GM20431 (cell line): ENCODE measurements around the gene PTPRN2.
"Not testable (repeated sequence)": the region's sequence is repeated elsewhere in the genome, so short reads cannot be mapped to it uniquely, and the experiment has no call there.

ENCODE experiments used
- in situ Hi-C: fragments of 300-500 bp; cut with MseI, MboI; formaldehyde crosslinking; loops from one replicate; pipeline ENCODE4 v1.15.0; 2020; ENCODE audit warnings: low sequenced_read_pairs; ENCODE audit not compliant: unreplicated experiment

The PTPRN2 gene

DNA sequence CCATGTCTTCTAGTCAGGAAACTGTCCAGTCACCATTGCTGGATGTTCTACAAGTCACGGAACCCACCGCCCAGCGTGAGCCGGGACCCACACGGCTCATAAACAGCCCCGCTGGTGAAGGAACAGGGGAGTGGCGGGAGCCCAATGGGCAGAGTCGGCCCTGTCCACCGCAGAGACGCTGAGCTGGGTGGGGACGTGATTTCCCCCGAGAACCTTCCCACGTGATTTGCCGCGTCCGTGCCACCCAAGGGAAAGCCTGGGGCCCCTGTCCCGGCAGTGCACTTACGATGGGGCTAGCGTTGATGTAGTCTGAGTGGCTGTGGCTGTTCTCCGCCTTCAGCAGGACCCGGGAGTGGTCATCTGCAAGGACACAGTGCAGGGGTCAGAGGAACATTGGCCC, 983.9 kb downstream of the PTPRN2 start:
- in situ Hi-C loops = no loop called here

- in situ Hi-C loops = no loop called here
These were observed 984.6 kb downstream of the PTPRN2 start for GRCh38 chr7:157603005-157603404.

DNA sequence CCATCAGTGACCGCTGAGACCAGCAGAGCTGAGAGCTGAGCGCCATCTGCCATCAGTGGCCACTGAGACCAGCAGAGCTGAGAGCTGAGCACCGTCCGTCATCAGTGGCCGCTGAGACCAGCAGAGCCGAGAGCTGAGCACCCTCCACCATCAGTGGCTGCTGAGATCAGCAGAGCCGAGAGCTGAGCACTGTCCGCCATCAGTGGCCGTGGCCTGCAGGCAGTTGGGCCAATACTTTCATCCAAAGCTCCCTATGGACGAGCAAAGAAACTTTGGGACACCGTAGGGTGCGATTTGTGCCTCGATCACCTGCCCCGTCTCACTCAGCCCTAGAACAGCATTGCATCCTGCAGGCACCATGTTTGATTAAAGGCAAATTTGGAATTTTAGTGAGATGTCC, 985.0 kb downstream of the PTPRN2 start:
- in situ Hi-C loops = no loop called here

GRCh38 chr7:157602156-157602555, 985.5 kb downstream of the PTPRN2 start:
- in situ Hi-C loops = no loop called here

- in situ Hi-C loops = no loop called here
These were observed 986.1 kb downstream of the PTPRN2 start for GRCh38 chr7:157601530-157601929.

- in situ Hi-C loops = no loop called here
These were observed 988.1 kb downstream of the PTPRN2 start for GRCh38 chr7:157599491-157599890.

- in situ Hi-C loops = no loop called here
These were observed 990.1 kb downstream of the PTPRN2 start for GRCh38 chr7:157597562-157597961.

- in situ Hi-C loops = no loop called here
These were observed 990.7 kb downstream of the PTPRN2 start for GRCh38 chr7:157596881-157597280.

GRCh38 chr7:157596471-157596870, 991.2 kb downstream of the PTPRN2 start:
- in situ Hi-C loops = no loop called here

DNA sequence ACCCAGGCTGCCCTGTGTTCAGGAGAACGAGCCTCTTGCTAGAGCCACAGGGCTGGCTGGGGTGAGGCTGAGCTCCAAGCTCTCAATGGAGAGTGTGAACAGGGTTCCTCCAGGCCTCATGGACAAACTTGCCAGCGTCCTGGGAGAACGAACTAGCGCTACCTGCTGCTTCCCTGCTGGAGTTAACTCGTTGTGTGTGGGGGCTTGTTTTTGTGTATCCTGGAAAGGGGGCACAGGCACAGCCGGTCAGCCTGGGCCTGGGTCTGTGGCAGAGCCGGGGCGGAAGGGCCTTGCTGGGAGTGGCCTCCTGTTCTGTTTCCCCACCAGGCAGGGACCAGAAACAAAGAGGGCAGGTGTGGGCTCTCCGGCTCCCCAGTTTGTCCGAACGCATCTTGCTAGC, 991.6 kb downstream of the PTPRN2 start:
- in situ Hi-C loops = no loop called here

- in situ Hi-C loops = no loop called here
These were observed 992.4 kb downstream of the PTPRN2 start for GRCh38 chr7:157595086-157595855.

- in situ Hi-C loops = no loop called here
These were observed 993.3 kb downstream of the PTPRN2 start for GRCh38 chr7:157594306-157594705.

DNA sequence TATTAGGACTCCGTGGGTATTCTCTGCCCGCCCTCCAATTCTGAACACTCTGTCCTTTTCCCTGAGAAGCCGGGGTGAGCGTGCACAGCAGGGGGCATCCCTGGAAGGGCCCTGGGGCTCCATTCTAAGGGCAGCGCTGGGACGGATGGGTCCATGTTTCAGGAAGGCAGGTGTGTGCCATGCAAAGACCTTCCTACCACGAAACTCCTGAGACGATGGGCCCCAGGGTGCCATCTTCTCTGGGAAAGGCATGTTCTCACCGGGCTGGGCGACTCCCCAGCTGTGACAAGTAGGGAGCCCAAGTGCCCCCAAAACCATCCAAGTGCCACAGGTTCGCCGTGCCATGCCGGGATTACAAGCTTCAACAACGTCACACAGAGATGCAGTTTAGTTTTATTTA, 994.1 kb downstream of the PTPRN2 start:
- in situ Hi-C loops = no loop called here

DNA sequence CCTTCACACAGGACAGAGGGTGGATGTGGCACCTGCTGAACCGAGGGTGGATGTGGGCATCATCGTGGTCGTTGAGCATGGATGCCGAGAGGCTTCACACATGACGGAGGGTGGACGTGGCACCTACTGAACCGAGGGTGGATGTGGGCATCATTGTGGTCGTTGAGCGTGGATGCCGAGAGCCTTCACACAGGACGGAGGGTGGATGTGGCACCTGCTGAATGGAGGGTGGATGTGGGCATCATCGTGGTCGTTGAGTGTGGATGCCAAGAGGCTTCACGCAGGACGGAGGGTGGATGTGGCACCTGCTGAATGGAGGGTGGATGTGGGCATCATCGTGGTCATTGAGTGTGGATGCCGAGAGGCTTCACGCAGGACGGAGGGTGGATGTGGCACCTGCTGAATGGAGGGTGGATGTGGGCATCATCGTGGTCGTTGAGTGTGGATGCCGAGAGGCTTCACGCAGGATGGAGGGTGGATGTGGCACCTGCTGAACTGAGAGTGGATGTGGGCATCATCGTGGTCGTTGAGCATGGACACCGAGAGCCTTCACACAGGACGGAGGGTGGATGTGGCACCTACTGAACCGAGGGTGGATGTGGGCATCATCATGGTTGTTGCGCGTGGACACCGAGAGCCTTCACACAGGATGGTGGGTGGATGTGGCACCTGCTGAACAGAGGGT, 994.8 kb downstream of the PTPRN2 start:
- in situ Hi-C loops = not testable (repeated sequence)

- in situ Hi-C loops = no loop called here
These were observed 997.1 kb downstream of the PTPRN2 start for GRCh38 chr7:157590526-157590925.

GRCh38 chr7:157589680-157590079, 997.9 kb downstream of the PTPRN2 start:
- in situ Hi-C loops = no loop called here

DNA sequence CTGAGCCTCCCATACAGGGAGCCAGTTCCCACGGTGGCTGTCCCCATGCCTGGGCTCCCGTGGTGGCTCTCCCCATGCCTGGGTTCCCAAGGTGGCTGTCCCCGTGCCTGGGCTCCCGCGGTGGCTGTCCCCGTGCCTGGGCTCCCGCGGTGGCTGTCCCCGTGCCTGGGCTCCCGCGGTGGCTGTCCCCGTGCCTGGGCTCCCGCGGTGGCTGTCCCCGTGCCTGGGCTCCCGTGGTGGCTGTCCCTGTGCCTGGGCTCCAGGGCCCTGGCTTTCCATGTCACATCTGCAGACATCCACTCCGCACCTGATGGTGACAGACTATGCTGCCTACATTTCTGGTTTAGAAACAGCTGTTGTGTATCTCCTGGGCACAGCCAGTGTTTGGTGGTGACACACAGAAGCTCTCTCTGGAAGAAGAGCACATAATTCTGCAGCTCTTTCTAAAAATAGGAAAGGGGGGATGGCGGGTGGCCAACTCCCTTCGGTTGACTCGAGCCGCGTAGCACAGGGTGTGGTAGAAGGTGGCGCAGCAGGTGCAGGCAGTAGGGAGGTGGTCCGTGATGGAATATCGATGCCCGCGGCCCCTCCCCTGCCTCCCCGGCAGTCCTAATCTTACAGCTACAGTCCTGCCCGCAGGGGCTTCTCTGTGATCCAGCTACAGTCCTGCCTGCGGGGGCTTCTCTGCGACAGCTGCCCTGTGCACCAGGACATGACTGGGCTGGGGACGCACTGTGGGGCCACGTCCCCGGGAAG, 999.6 kb downstream of the PTPRN2 start:
- in situ Hi-C loops = no loop called here

- in situ Hi-C loops = no loop called here
These were observed 1000.4 kb downstream of the PTPRN2 start for GRCh38 chr7:157587051-157587804.

DNA sequence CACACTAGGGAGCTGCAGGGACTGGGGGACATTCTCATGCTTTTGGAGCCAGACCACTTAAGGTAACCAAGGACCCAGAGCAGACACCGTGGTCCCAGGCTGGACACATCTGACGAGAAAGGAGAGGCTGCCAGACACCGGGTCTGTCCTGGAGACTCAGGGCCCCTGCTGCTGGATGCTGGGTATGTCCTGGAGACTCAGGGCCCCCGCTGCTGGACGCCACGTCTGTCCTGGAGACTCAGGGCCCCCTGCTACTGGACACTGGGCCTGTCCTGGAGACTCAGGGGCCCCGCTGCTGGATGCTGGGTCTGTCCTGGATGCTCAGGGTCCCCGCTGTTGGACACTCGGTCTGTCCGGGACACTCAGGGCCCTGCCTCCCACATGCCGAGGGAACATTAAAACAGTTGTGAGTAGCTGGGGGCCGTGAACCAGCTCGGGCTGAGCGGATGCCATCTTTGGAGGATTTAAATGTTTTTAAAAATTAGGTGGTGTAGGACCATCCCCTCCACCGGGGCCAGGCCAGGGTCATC, 1001.1 kb downstream of the PTPRN2 start:
- in situ Hi-C loops = no loop called here
